ENCODE measurements around the gene ANTKMT.

The ANTKMT gene

GRCh38 chr16:726188-726437 lies 5.2 kb downstream of the ANTKMT start:
- DNase-seq (ENCODE audit: low read depth in 2 of 3, low spot score in 1 of 3), result no peak

- DNase-seq (ENCODE audit: low read depth in 2 of 3, low spot score in 1 of 3), result no peak
Measured at GRCh38 chr16:726438-727290, 5.7 kb downstream of the ANTKMT start, which contains the start of the genes CCDC78 and HAGHL. Gene CCDC78 (minus strand): TSS chr16:726443. CDS start chr16:726367, 76 bp downstream. Gene HAGHL (plus strand): TSS chr16:727106. CDS start chr16:727510, 404 bp downstream.

DNA sequence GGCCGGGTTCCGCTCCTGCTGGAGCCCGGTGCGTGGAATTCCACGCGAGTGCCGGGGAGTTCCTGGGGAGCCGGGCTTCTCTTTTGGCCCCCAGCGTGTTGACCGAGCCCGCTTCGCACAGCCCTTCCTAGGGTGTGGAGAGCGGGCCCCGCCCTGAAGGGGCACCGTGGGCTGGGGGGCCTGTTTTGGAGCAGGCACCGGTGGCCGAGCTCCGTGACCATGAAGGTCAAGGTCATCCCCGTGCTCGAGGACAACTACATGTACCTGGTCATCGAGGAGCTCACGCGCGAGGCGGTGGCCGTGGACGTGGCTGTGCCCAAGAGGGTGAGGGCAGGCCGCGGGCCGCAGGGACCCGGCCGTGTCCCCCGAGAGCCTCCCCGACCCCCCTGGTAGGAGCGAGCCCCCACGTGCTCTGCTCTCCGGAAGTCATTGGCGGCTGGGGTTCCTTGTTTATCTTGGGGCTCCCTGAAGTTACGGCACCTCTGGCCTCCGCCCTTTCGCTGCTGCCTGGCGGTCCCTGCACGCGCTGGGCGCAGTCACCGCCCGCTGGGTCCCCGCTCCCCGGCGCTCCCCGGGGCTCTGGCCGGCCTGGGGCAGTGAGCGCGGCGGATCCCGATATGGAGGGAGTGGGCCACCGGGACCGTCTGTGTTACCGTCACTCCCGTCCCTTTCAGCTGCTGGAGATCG lies 6.5 kb downstream of the ANTKMT start:
- no peak for DNase-seq (ENCODE audit: low read depth in 2 of 3, low spot score in 1 of 3)

- peak in 1 of 3 donors; percentile 56 for DNase-seq (ENCODE audit: low read depth in 2 of 3, low spot score in 1 of 3)
Measured at GRCh38 chr16:728131-728889, 7.4 kb downstream of the ANTKMT start.

- no peak for DNase-seq (ENCODE audit: low read depth in 2 of 3, low spot score in 1 of 3)
Measured at GRCh38 chr16:728890-729744, 8.2 kb downstream of the ANTKMT start.

DNA sequence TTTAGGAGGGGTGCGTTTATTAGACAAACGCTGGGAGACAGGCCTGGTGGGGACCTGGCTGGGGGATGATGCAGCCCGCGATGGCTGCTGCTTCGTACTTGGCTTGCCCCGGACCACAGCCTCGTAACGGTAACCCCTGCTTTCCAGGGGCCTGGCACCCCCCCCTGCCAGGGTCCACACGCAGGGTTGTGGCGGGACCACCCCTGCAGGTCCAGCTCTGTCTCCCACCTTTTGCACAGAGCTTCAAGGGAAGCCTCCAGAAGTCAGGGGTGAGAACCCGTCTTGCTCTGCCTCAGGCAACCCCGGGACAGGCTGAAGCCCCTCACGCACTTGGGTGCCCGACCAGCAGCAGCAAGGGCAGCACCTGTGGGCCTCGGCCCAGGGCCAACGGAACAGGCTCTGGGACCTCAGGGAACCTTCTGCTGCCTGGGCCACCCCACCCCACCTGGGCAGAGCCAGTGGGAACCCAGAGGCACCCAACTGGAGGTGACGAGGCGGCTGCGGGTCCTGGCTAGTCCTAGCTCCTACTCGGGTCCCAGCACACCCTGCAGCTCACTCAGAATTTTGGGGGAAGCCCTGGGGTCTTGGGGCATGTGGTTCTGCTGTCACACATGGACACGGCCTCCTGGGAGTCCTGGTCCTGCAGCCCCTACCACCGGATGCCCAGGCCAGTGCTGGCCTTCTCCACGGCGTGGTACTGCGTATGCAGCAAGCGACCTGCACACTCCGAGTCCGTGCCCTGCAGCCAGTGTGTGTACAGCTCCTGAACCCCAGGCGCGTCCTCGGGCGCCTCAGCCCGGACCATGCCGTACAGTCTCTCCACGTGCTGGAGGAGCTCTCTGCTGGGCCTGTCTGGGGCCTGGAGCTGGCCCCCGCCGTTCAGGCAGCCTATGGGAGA lies 9.1 kb downstream of the ANTKMT start:
- DNase-seq (ENCODE audit: low read depth in 2 of 3, low spot score in 1 of 3), result no peak

DNA sequence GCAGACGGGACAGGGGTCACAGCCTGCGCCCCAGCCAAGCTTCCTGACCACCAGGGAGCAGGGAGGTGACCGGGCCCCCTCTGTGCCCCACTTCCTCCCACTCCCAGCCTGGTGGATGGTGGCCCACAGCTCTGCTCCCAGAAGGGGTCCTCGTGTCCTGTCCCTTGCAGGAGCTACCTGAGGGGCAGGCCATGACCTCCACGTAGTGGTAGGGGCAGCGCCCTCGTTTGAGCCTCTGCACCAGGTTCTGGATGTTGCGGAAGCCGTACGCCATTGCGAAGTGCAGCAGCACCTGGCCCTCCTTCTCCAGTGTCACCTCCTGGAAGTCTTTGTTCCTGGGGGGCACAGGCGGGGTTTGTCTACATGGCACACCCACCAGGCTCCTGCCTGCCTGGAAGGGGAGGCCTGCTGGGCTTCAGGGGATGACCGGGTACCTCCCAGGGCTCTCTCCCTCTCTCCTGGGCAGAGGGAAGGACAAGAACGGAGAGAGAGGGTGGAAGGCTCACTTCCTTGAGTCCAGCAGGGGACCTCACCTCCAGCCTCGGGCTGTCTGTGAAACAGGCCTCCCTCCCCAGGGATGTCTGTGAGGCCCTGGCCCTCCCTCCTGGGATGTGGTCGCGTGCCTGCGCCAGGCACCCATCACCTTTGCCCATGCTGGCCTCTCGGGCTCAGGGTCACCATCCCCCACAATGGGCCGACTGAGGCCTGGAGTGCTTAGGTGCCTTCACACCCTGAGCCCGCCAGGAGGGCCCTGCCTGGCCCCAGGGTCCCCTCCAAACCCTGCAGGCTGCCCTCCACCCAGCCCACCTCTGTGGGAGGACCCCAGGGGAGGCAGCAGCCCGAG lies 9.9 kb downstream of the ANTKMT start:
- DNase-seq (ENCODE audit: low read depth in 2 of 3, low spot score in 1 of 3), result no peak

GRCh38 chr16:732332-732731 lies 11.4 kb downstream of the ANTKMT start:
- no peak for DNase-seq (ENCODE audit: low read depth in 2 of 3, low spot score in 1 of 3)

DNA sequence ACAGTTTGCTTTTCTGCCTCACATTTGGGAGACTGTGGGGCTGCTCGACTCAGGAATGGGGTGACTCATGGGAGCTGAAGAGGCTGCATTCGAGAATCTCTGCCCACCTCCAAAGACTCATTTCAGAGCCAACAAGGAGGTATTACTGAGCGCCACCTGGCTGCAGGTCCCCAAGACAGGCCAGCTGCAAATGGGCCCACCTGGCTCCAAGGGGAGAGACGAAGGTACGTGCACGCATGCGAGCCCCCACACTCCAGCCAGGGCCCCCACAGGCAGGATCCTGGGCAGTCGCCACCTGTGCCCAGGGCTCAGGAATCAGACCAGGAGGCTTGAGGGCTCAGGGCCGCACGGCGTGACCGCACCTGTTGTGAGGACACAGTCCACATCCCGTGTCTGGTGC lies 12.0 kb downstream of the ANTKMT start:
- DNase-seq (ENCODE audit: low read depth in 2 of 3, low spot score in 1 of 3), result no peak

DNA sequence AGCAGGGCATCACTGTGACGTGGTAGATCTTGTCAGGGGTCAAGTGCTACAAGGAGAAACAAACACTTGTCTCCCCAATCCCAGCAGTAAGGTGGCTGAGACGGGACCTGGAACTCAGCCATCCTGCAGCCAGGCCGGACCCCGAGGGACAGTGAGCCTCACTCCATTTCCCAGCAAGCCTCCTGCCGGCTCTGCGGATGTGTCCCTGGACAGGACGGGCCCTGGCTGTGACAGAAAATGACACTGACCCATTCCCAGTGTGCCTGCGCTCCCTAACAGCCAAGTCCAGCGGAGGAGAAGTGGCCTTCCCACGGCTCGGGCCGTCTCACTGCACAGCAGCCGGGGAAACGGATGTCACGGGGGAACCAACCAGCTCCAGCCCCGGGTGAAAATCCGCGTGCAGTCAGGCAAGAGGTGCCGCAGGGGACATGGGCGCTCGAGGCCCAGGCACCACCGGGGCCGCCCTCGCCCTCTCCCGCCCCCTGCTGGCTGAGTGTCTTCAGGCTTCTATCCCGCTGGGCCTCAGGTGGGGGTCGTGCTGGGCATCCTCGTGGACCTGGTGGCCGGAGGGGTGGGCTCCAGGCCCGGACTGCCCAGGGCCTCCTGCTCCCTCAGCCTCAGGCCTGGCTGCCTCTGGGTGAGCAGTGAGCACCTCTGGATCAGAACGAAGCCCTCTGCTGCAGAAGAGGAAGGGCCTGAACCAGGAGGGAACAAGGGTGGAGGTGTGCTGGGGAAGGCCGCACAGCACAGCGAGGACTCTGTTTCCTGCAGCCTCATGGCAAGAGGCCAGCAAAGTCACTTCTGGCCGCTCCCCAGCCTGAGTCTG lies 12.6 kb downstream of the ANTKMT start:
- DNase-seq (ENCODE audit: low read depth in 2 of 3, low spot score in 1 of 3), result no peak

GRCh38 chr16:734208-734980 lies 13.4 kb downstream of the ANTKMT start:
- no peak for DNase-seq (ENCODE audit: low read depth in 2 of 3, low spot score in 1 of 3)

- DNase-seq (ENCODE audit: low read depth in 2 of 3, low spot score in 1 of 3), result no peak
Measured at GRCh38 chr16:734981-735881, 14.3 kb downstream of the ANTKMT start.

- DNase-seq (ENCODE audit: low read depth in 2 of 3, low spot score in 1 of 3), result peak; percentile 59 to 74 (median 60)
Measured at GRCh38 chr16:735982-736453, 15.1 kb downstream of the ANTKMT start.

DNA sequence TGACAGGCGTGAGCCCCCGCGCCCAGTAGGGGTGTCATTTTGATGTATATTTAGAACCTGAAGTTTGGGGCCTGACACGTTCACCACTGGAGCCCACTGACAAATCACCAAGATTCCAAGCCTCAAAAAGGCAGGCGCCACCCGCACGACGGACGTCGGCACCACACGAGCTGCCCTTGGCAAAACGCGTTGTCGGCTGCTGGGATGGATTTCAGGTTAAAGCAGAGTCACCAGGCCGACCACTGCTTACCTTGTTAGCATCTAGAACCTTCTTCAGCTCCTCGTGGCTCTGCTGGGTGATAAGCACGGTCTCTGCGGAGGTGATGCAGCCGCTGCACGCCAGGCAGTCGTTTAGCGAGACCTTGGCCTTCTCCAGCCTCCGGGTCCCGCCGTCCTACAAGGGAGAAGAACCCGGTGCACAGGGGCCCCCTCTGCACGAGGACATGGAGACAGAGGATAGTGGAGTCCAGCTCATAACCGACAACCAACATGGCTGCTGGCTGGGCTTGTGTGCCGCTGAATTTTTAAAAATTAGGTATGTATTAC lies 16.1 kb downstream of the ANTKMT start:
- DNase-seq (ENCODE audit: low read depth in 2 of 3, low spot score in 1 of 3), result no peak

DNA sequence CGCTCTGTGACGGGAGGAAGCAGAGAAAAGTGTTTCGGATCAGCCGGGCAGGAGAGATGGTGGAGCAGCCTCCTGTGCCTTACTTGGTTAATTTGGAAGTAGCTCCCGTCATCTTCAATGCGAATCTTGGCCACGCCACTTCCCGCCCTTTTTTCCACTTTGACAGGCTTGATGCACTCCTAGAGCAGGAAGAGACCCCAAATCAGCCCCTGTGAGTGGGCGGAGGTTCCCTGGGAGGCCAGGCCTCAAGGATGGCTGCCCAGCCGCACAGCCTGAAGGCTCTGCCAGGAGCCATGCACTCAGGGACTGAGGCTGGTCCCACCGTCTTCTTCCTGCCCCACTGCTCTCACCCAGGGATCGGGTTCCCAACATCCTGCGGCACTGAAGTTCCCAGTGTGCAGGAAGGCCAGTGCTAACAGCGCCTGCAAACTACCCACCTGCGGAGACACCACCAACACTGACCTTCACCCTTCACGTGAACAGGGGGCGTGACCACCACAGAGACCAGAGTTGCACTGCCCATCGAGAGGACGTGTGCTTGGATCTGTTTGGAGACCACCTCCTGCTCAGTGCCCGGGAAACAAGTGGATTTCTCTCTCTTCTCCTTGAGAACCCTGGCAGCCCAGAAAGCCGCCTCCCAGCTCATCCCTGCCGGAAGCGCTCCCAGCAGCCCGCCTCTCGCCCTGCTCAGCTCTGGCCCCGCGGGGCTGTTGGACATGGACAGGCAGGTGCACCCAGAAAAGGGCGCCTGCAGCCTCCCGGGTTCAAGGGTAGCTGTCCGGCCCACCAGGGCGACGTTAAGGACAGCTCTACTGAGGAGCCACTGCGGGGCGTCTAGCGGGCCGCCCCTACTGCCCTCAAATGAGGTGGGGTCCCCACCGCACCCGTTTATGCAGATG lies 18.9 kb downstream of the ANTKMT start:
- no peak for DNase-seq (ENCODE audit: low read depth in 2 of 3, low spot score in 1 of 3)

All from stimulated activated CD4-positive, alpha-beta T cell treated with anti-CD3 and anti-CD28 coated beads, Interleukin-12 subunit alpha, Interleukin-12 subunit beta, amount 100 ng/mL, for 48 hours (primary cell).